Erythroblast (primary cell): ENCODE measurements around the gene XKR7.

Experiments used
- GATA1 ChIP-seq: IDR thresholded peaks from 2 replicates; pipeline ENCODE4 v1.6.1; 2011; ENCODE audit warnings: low read depth, mild to moderate bottlenecking, control low read depth, low read length, moderate library complexity
- POLR2A ChIP-seq: IDR thresholded peaks from 2 replicates; pipeline ENCODE4 v1.6.1; 2011; ENCODE audit warnings: mild to moderate bottlenecking, low read length

GRCh38 chr20:31975874-31976273 lies 7.9 kb downstream of the XKR7 start:
- TF ChIP-seq POLR2A (no peak), GATA1 (no peak)
